Brain microvascular endothelial cell (primary cell): Measurements from ENCODE around the gene MKNK1.

Source experiments
- DNase-seq: peaks from one replicate; pipeline ENCODE4 v3.0.0-alpha.2; 2020
- H3K27ac ChIP-seq: fragments of 250-450 bp; sonication (Bioruptor Pico); 2 replicates; pipeline ENCODE4 v1.5.1; 2020; ENCODE audit warnings: mild to moderate bottlenecking, moderate library complexity
- H3K27me3 ChIP-seq: fragments of 250-450 bp; sonication (Bioruptor Pico); replicated peaks from 2 replicates; pipeline ENCODE4 v1.5.1; 2020; ENCODE audit warnings: mild to moderate bottlenecking
- H3K36me3 ChIP-seq: fragments of 250-450 bp; sonication (Bioruptor Pico); replicated peaks from 2 replicates; pipeline ENCODE4 v1.5.1; 2020; ENCODE audit warnings: mild to moderate bottlenecking
- H3K4me3 ChIP-seq: 2 replicates; pipeline ENCODE4 v1.5.1; 2011; ENCODE audit warnings: low read depth, mild to moderate bottlenecking, control low read depth, low read length, moderate library complexity
- CTCF ChIP-seq: IDR thresholded peaks from 2 replicates; pipeline ENCODE4 v1.5.1; 2011; ENCODE audit warnings: low read depth, mild to moderate bottlenecking, moderate library complexity, low read length, control low read depth, inconsistent platforms; ENCODE audit errors: missing control alignments
- in situ Hi-C: cut with HindIII; loops from 2 replicates; pipeline ENCODE4 v1.10.0; 2017; ENCODE audit warnings: low sequenced_read_pairs, low pct_ligation_motif_present

Gene MKNK1

GRCh38 chr1:46596846-46597245 is 7.2 kb downstream of the MKNK1 start:
- Histone ChIP-seq H3K4me3 (no peak overlapping the region), H3K36me3 (peaks cover 14% of the 10 kb centered on the region), H3K27me3 (no peaks in the 10 kb centered on the region), H3K27ac (no peak overlapping the region)
- TF ChIP-seq CTCF: no peak
- in situ Hi-C loops: no loop called here
- no peak for DNase-seq

GRCh38 chr1:46596036-46596435 is 8.0 kb downstream of the MKNK1 start:
- Histone ChIP-seq H3K36me3 (peaks cover 20% of the 10 kb centered on the region), H3K27ac (no peak overlapping the region), H3K4me3 (no peak overlapping the region), H3K27me3 (no peaks in the 10 kb centered on the region)
- in situ Hi-C loops: no loop called here
- no peak for DNase-seq
- no peak for TF ChIP-seq CTCF

GRCh38 chr1:46595127-46595526 is 8.9 kb downstream of the MKNK1 start:
- no peaks in the 10 kb centered on the region for H3K27me3 ChIP-seq
- DNase-seq: no peak
- H3K36me3 ChIP-seq: peaks cover 30% of the 10 kb centered on the region
- H3K4me3 ChIP-seq: no peak overlapping the region
- no peak overlapping the region for H3K27ac ChIP-seq
- in situ Hi-C loops: no loop called here
- no peak for TF ChIP-seq CTCF

GRCh38 chr1:46594063-46594462 is 10.0 kb downstream of the MKNK1 start:
- H3K27me3 ChIP-seq: no peaks in the 10 kb centered on the region
- in situ Hi-C loops: no loop called here
- H3K36me3 ChIP-seq: peaks cover 35% of the 10 kb centered on the region
- DNase-seq: no peak
- no peak overlapping the region for H3K27ac ChIP-seq
- no peak for TF ChIP-seq CTCF
- H3K4me3 ChIP-seq: no peak overlapping the region

GRCh38 chr1:46592823-46593222 is 11.2 kb downstream of the MKNK1 start:
- no peak overlapping the region for H3K27ac ChIP-seq
- peaks cover 38% of the 10 kb centered on the region for H3K36me3 ChIP-seq

More at GRCh38 chr1:46592823-46593222, 11.2 kb downstream of the MKNK1 start:
- Histone ChIP-seq H3K4me3 (no peak overlapping the region), H3K27me3 (no peaks in the 10 kb centered on the region)
- DNase-seq: no peak
- TF ChIP-seq CTCF: no peak
- in situ Hi-C loops: no loop called here
